ENCODE data around the gene LAGE3. TPM values are rescaled to one million over a fixed set of nuclear protein-coding genes. Genes with fewer than 3 reads are reported as not detected.
A peak's percentile ranks its signal among the peaks of the same experiment; 100 is the strongest.

The LAGE3 gene
- total and polyA plus RNA-seq, 10 of the 15 experiments (the other 5 are each of a cell fraction or from before 2014, with no cell fraction given), result 5.3 to 63.7 (median 19.7) TPM

GRCh38 chrX:154436983-154437752 is 41.9 kb downstream of the LAGE3 start, which contains the start of gene GDI1 (continued):
- TF ChIP-seq ZNF592 (IDR thresholded peaks at IDR 0.05) (0 out of 2 replicates have a peak, but pooled peaks have one; percentile 21), GATAD2B (conservative IDR thresholded peaks at IDR 0.05; ENCODE audit: low read depth) (peak; percentile 75), HCFC1 (IDR thresholded peaks at IDR 0.05; ENCODE audit: low read length) (no peak), CHD2 (IDR thresholded peaks at IDR 0.05; ENCODE audit: borderline replicate concordance, low read depth, low read length) (peak; percentile 73; the same call in 1 of the 2 replicates)

GRCh38 chrX:154436374-154436982 is 42.6 kb downstream of the LAGE3 start:
- ChIA-PET CTCF (no interaction called here), SMC1A (ENCODE audit: uncharacterized antibody, unreplicated experiment) (no interaction called here), POLR2A (no interaction called here), RAD21 (ENCODE audit: unreplicated experiment) (no interaction called here)
- FAIRE-seq, result no peak
- H3K4me1 ChIP-seq (ENCODE audit: control insufficient read depth, insufficient read depth, low read length), result no peaks in the 10 kb centered on the region
- peak overlapping the region; percentile 35; the same call in 1 of the 2 replicates for H3K4me2 ChIP-seq (ENCODE audit: control insufficient read depth, insufficient read depth)
- DNase-seq (ENCODE audit: low read depth, low spot score), result no peak
- in situ Hi-C loops (cut with MboI), result no loop called here
- no TSS peak for BruUV-seq (replicated peaks)
- H3K79me2 ChIP-seq (ENCODE audit: control insufficient read depth, insufficient read depth, low read length), result peaks cover 21% of the 10 kb centered on the region
- H3K27me3 ChIP-seq (replicated peaks in 1 of 2; ENCODE audit: control insufficient read depth in 2 of 2, insufficient read depth in 2 of 2, low read length in 1 of 2), result no peaks in the 10 kb centered on the region
- H3K9ac ChIP-seq (ENCODE audit: control insufficient read depth, insufficient read depth, low read length), result no peak overlapping the region; the same call in 1 of the 2 replicates
- intact Hi-C loops (cut with micrococcal nuclease; ENCODE audit: unreplicated experiment), result loop anchor here (5.0 kb wide), 2 partner anchors 39 to 41 kb away; partner anchors contain the start of genes LAGE3 and RPL10
- 67% methylated on average over 35 of the region's 78 CpGs for WGBS (ENCODE audit: insufficient coverage, insufficient replicate concordance, low lambda C conversion rate, missing lambda C conversion rate)
- no peaks in the 10 kb centered on the region; the same call in 2 of the 3 replicates for H3K9me3 ChIP-seq (replicated peaks; ENCODE audit: control insufficient read depth, insufficient read depth, low read length)
- H4K20me1 ChIP-seq (ENCODE audit: control insufficient read depth, insufficient read depth), result no peaks in the 10 kb centered on the region
- H3K27ac ChIP-seq (ENCODE audit: control insufficient read depth, insufficient read depth), result peak overlapping the region; percentile 39
- peak; percentile 67 for ATAC-seq
- H3K4me3 ChIP-seq, result peak overlapping the region; percentile 74; the same call in 1 of the 2 replicates
- peaks cover 0 to 3% of the 10 kb centered on the region in 2 experiments; a peak in 1 of 4 replicates for H3K36me3 ChIP-seq (ENCODE audit: control insufficient read depth in 2 of 2, insufficient read depth in 2 of 2, low read length in 1 of 2)
- no peak overlapping the region; the same call in 1 of the 2 replicates for H2AFZ ChIP-seq (ENCODE audit: control insufficient read depth, low read depth, low read length)
- TF ChIP-seq KAT2A (conservative IDR thresholded peaks at IDR 0.05; ENCODE audit: control insufficient read depth, low read depth, low read length) (no peak), E2F4 (IDR thresholded peaks at IDR 0.05; ENCODE audit: low read depth, low read length) (no peak), ATF3 (IDR thresholded peaks at IDR 0.05; ENCODE audit: borderline replicate concordance, extremely low read depth, low read depth, low read length) (no peak), ZNF274 (IDR thresholded peaks at IDR 0.05; ENCODE audit: insufficient read depth, insufficient read length) (no peak), USF2 (IDR thresholded peaks at IDR 0.05; ENCODE audit: borderline replicate concordance, low read depth, low read length) (no peak), NBN (IDR thresholded peaks at IDR 0.05) (no peak)

All from GM12878 (cell line).